Body of pancreas (tissue), 4 donors: ENCODE data around the gene SCYGR4. TPM values are rescaled to one million over a fixed set of nuclear protein-coding genes. Genes with fewer than 3 reads are reported as not detected.

ENCODE experiments used
- ATAC-seq: fragments of 150-250 bp; one replicate; pipeline ENCODE4 v1.9.1; 2016
- DNase-seq, 4 donors: peaks; one replicate each; pipeline ENCODE4 v3.0.0-alpha.2; 2019
- H3K27ac ChIP-seq, 4 donors: fragments of 200-600 bp; sonication (generic); 1 replicate in 3 of 4; 2 replicates in 1 of 4; pipeline versions ENCODE4 v1.5.1 to v1.6.1; 2016 to 2019; ENCODE audit warnings: mild to moderate bottlenecking in 1 of 4, mixed read lengths in 1 of 4, moderate library complexity in 1 of 4
- H3K27me3 ChIP-seq, 2 donors: fragments of 200-600 bp; sonication (generic); one replicate each; pipeline ENCODE4 v1.6.0; 2016; ENCODE audit warnings: mild to moderate bottlenecking in 1 of 2
- H3K36me3 ChIP-seq, 2 donors: fragments of 200-600 bp; sonication (generic); replicated peaks in 1 of 2; 2 replicates each; pipeline ENCODE4 v1.5.1; 2016; ENCODE audit warnings: low read depth in 2 of 2; ENCODE audit not compliant: insufficient read depth in 1 of 2
- H3K4me1 ChIP-seq: fragments of 200-600 bp; sonication (generic); one replicate; pipeline ENCODE4 v1.6.0; 2016
- H3K4me3 ChIP-seq, 2 donors: fragments of 200-600 bp; sonication (generic); 1 replicate in 1 of 2; 2 replicates in 1 of 2; pipeline ENCODE4 v1.5.1; 2016 to 2019
- H3K9me3 ChIP-seq, 3 donors: fragments of 200-600 bp; sonication (generic); 1 replicate in 2 of 3; 2 replicates in 1 of 3; pipeline ENCODE4 v1.5.1; 2016
- POLR2A ChIP-seq, 3 donors: fragments of 450-650 bp; IDR thresholded peaks; one replicate each; pipeline ENCODE4 v1.6.1; 2016; ENCODE audit warnings: antibody characterized with exemption in 3 of 3, mild to moderate bottlenecking in 2 of 3
- WGBS, 2 donors: methylation state at CpG; one replicate each; pipeline ENCODE4 v1.1.5; 2017; 5-methylcytosine and 5-hydroxymethylcytosine counted together
- intact Hi-C: fragments of 100-400 bp; cut with DNase I; formaldehyde crosslinking; loops from one replicate; pipeline ENCODE4 v1.15.1; 2023
- total RNA-seq, 2 donors: library from RNA; depleted of rRNA; stranded (reverse); fragments of >200 nt; gene quantifications; one replicate each; pipeline ENCODE4 v1.1.0, GENCODE V29; 2016
- TF ChIP-seq, protein P1 (sequence below), 7 experiments: fragments of 450-650 bp in 4 of 7; fragments of 200-600 bp in 3 of 7; sonication (generic) in 3 of 7; IDR thresholded peaks; one replicate each; pipeline ENCODE4 v1.5.1; 2016 to 2019; ENCODE audit warnings: antibody characterized with exemption in 7 of 7

Gene SCYGR4
- total RNA-seq, 2 donors from 2014 or later, result not detected

DNA sequence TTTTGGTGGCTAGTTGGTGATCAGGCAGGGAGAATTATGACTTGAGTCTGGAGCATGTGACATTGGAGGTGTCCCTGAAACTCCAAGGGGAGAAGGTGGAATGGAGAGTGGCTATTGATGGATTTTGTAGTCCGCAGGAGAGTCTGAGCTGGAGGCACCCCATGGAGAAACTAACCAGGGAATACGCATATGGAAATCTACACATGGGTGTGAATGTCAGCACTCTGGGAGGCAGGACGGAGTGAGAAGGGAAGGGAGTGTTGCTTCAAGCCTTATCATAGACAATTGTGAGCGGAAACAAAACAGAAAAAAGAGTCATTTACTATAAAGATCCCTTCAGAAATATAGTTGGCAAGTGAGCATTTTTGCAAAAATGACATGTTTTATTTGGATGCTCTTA lies 667 bp upstream of the SCYGR4 start:
- H3K27ac ChIP-seq, result no peak overlapping the region
- no peaks in the 10 kb centered on the region for H3K9me3 ChIP-seq
- no peaks in the 10 kb centered on the region for H3K4me1 ChIP-seq
- DNase-seq (no peak), ATAC-seq (no peak)
- WGBS, 2 donors, result 42 to 47% methylated on average over 4 of the region's 4 CpGs
- no peak for TF ChIP-seq POLR2A (IDR thresholded peaks at IDR 0.05)
- TF ChIP-seq, protein P1, sequence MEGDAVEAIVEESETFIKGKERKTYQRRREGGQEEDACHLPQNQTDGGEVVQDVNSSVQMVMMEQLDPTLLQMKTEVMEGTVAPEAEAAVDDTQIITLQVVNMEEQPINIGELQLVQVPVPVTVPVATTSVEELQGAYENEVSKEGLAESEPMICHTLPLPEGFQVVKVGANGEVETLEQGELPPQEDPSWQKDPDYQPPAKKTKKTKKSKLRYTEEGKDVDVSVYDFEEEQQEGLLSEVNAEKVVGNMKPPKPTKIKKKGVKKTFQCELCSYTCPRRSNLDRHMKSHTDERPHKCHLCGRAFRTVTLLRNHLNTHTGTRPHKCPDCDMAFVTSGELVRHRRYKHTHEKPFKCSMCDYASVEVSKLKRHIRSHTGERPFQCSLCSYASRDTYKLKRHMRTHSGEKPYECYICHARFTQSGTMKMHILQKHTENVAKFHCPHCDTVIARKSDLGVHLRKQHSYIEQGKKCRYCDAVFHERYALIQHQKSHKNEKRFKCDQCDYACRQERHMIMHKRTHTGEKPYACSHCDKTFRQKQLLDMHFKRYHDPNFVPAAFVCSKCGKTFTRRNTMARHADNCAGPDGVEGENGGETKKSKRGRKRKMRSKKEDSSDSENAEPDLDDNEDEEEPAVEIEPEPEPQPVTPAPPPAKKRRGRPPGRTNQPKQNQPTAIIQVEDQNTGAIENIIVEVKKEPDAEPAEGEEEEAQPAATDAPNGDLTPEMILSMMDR (IDR thresholded peaks at IDR 0.05), result no peak
- intact Hi-C loops, result no loop called here
- H3K27me3 ChIP-seq, result no peaks in the 10 kb centered on the region
- H3K36me3 ChIP-seq, result no peaks in the 10 kb centered on the region
- H3K4me3 ChIP-seq, result no peak overlapping the region

DNA sequence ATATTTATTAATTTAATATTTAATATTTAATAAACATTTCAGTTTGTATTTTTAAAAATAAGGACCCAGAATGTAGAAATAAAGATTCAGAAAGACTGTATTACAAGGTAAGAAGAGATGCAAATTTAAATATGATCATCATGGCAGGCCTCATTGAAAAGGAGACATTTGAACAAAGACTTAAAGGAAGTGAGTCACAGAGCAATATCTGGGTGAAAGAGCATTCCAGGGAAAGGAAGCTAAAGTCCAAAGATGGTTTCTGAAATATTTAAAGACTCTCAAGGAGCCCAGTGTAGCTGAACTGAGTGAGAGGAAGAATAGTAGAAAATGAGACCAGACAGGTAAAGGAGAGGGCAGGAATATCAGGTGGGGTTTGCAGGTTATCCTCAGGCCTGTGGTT lies 5.9 kb downstream of the SCYGR4 start:
- DNase-seq, result no peak
- TF ChIP-seq POLR2A (IDR thresholded peaks at IDR 0.05), result no peak
- TF ChIP-seq, protein P1 (IDR thresholded peaks at IDR 0.05), result no peak

DNA sequence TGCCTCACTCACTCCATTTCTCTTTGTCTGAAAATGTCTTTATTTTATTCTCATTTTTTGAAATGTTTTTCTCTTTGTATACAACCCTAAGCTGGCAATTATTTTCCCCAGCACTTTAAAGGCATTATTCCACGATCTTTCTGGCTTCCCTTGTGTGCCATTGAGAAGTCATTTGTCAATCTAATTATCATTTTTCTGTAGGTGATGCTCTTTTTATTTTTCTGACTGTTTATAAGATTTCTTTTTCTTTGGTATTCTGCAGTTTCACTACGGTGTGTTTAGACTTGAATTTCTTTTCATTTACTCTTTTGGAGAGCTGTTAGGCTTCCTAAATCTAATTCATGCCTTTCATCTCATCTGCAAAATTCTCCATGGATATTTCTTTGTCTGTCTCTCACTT lies 8.1 kb downstream of the SCYGR4 start:
- intact Hi-C loops, result no loop called here
- no peaks in the 10 kb centered on the region for H3K27me3 ChIP-seq

More for the DNA sequence above, 5.9 kb downstream of the SCYGR4 start:
- intact Hi-C loops, result no loop called here
- Histone ChIP-seq H3K4me3 (no peak overlapping the region), H3K9me3 (no peaks in the 10 kb centered on the region), H3K4me1 (no peaks in the 10 kb centered on the region), H3K36me3 (no peaks in the 10 kb centered on the region), H3K27ac (no peak overlapping the region), H3K27me3 (no peaks in the 10 kb centered on the region)
- ATAC-seq, result no peak

DNA sequence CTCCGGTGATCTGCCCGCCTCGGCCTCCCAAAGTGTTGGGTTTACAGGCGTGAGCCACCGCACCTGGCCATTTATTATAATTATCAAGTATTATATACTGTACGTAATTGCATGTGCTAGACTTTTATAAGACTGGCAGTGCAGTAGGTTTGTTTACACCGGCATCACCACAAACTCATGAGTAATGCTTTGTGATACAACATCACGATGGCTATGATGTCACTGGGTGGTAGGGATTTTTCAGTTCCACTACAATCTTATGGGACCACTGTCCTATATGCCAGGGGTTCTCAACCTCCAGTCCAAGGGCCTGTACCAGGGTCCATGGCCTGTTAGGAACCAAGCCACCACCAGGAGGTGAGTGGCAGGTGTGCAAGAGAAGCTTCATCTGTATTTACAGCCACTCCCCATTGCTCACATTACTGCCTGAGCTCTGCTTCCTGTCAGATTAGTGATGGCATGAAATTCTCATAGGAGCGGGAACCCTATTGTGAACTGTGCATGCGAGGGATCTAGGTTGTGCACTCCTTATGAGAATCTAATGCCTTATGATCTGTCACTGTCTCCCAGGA lies 9.4 kb downstream of the SCYGR4 start:
- ATAC-seq, result no peak
- H3K27ac ChIP-seq, result no peak overlapping the region
- WGBS, 2 donors, result 75 to 91% methylated on average over 10 of the region's 10 CpGs
- intact Hi-C loops, result no loop called here
- H3K4me1 ChIP-seq, result no peaks in the 10 kb centered on the region
- no peak for TF ChIP-seq POLR2A (IDR thresholded peaks at IDR 0.05)
- TF ChIP-seq, protein P1 (IDR thresholded peaks at IDR 0.05), result no peak
- no peaks in the 10 kb centered on the region for H3K36me3 ChIP-seq
- no peak for DNase-seq
- H3K27me3 ChIP-seq, result no peaks in the 10 kb centered on the region
- H3K4me3 ChIP-seq, result no peak overlapping the region
- no peaks in the 10 kb centered on the region for H3K9me3 ChIP-seq

More for the DNA sequence above, 8.1 kb downstream of the SCYGR4 start:
- no peak for ATAC-seq
- H3K4me1 ChIP-seq, result no peaks in the 10 kb centered on the region
- no peak overlapping the region for H3K4me3 ChIP-seq
- no peaks in the 10 kb centered on the region for H3K9me3 ChIP-seq
- DNase-seq, result no peak
- H3K27ac ChIP-seq, result no peak overlapping the region
- WGBS, 2 donors, result 22 to 34% methylated on average over 2 of the region's 2 CpGs
- no peak for TF ChIP-seq POLR2A (IDR thresholded peaks at IDR 0.05)
- TF ChIP-seq, protein P1 (IDR thresholded peaks at IDR 0.05), result no peak
- no peaks in the 10 kb centered on the region for H3K36me3 ChIP-seq

DNA sequence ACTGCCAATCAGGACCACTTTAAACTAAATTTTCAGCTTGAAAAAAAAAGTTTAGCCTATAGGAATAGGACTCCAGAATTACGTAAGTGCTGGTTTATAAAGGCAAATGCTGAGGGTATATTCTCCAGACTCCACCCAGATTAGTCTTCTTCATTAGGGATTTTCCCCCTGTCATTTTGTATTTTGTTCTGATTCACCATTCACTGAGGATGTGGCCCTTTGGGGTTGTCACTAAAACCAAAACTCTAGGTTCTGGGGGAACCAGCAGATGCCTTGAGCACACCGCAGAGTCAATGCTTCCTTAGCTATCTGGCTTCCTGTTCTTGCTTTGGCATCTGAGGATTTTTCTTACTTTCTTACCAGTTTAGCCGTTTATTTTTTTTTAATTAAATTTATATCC lies 10.5 kb downstream of the SCYGR4 start:
- intact Hi-C loops, result no loop called here
- Histone ChIP-seq H3K36me3 (no peaks in the 10 kb centered on the region), H3K4me1 (no peaks in the 10 kb centered on the region), H3K9me3 (no peaks in the 10 kb centered on the region), H3K4me3 (no peak overlapping the region), H3K27ac (no peak overlapping the region), H3K27me3 (no peaks in the 10 kb centered on the region)
- TF ChIP-seq POLR2A (IDR thresholded peaks at IDR 0.05), result no peak
- TF ChIP-seq, protein P1 (IDR thresholded peaks at IDR 0.05), result no peak
- DNase-seq (no peak), ATAC-seq (no peak)
- WGBS, 2 donors, result 51 to 87% methylated on average over 3 of the region's 3 CpGs
